ENCODE data around the gene RBSN. TPM values are rescaled to one million over a fixed set of nuclear protein-coding genes. Genes with fewer than 3 reads are reported as not detected.
A peak's percentile ranks its signal among the peaks of the same experiment; 100 is the strongest.

Gene RBSN
- total RNA-seq, 3 donors from 2014 or later (not counting 1 experiment from before 2014, with no cell fraction given): 27.6 to 34.4 (median 29.4) TPM

DNA sequence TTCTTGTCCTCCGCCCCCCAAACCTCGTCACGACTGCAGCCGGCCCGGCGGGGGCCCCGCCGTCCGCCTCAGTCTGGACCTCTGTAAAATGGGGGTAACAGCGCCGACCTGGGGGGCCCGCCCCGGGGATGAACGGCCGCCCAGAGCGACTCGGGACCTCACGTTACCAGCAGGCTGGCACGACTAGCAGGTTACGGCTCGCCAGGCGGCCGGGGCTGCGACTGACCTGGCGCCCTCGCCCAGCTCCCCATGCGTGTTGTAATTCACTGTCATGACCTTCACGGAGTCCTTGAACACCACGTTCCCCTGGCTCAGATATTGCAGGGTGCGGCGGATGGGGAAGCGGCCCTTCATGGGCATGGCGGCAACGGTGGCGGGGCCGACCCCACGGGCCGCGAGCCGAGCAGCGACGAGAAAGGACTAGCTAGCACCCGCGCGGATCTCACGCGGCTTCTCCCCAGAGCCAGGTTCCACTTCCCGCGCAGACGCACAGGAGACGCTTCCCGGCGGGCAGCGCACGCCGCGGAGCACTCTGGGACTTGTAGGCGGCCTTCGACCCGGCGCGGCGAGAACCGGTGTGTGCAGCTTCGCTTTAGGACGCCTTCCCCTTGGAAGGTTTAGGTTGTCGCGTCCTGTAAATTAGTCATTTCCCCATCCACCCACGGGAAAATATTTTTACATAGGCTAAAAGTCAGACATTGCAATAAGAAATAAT lies 34.0 kb downstream of the RBSN start, which contains the start of gene MRPS25:
Gene MRPS25 (minus strand): TSS at position 481 of the 715 bp plus-strand sequence. CDS start 121 bp downstream, at position 360.
- Mint-ChIP-seq H3K27me3 (ENCODE audit: low read depth in 2 of 2) (no peaks in the 10 kb centered on the region), H3K27ac (peak within 1 kb of the TSS; percentile 84 to 92), H3K4me3 (peak within 1 kb of the TSS; percentile 94), H3K9me3 (no peaks in the 10 kb centered on the region), H3K4me1 (peaks cover 17 to 26% of the 10 kb centered on the region in 2 donors), H3K36me3 (no peaks in the 10 kb centered on the region)
- peak; percentile 98 to 99 (median 99) for ATAC-seq
- Histone ChIP-seq H3K9me3 (ENCODE audit: control insufficient read depth, insufficient read depth, low read length) (no peaks in the 10 kb centered on the region), H3K36me3 (ENCODE audit: control insufficient read depth, insufficient read depth, low read length) (no peaks in the 10 kb centered on the region), H3K4me3 (ENCODE audit: low read length) (peak within 1 kb of the TSS; percentile 70), H3K4me1 (ENCODE audit: control insufficient read depth, insufficient read depth, low read length) (peaks cover 16% of the 10 kb centered on the region), H3K27me3 (ENCODE audit: control insufficient read depth, insufficient read depth, low read length) (no peaks in the 10 kb centered on the region), H3K27ac (ENCODE audit: low read length) (peak within 1 kb of the TSS; percentile 58)
- TF ChIP-seq, protein P1, sequence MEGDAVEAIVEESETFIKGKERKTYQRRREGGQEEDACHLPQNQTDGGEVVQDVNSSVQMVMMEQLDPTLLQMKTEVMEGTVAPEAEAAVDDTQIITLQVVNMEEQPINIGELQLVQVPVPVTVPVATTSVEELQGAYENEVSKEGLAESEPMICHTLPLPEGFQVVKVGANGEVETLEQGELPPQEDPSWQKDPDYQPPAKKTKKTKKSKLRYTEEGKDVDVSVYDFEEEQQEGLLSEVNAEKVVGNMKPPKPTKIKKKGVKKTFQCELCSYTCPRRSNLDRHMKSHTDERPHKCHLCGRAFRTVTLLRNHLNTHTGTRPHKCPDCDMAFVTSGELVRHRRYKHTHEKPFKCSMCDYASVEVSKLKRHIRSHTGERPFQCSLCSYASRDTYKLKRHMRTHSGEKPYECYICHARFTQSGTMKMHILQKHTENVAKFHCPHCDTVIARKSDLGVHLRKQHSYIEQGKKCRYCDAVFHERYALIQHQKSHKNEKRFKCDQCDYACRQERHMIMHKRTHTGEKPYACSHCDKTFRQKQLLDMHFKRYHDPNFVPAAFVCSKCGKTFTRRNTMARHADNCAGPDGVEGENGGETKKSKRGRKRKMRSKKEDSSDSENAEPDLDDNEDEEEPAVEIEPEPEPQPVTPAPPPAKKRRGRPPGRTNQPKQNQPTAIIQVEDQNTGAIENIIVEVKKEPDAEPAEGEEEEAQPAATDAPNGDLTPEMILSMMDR (IDR thresholded peaks at IDR 0.05): no peak
- intact Hi-C loops (cut with micrococcal nuclease): loop anchor here (1.0 to 2.0 kb wide), 2 partner anchors 14 to 34 kb away; partner anchors contain the start of gene RBSN
- under 1% methylated on average over 69 of the region's 69 CpGs for WGBS (ENCODE audit: insufficient coverage)
- peak; percentile 81 to 94 for DNase-seq

DNA sequence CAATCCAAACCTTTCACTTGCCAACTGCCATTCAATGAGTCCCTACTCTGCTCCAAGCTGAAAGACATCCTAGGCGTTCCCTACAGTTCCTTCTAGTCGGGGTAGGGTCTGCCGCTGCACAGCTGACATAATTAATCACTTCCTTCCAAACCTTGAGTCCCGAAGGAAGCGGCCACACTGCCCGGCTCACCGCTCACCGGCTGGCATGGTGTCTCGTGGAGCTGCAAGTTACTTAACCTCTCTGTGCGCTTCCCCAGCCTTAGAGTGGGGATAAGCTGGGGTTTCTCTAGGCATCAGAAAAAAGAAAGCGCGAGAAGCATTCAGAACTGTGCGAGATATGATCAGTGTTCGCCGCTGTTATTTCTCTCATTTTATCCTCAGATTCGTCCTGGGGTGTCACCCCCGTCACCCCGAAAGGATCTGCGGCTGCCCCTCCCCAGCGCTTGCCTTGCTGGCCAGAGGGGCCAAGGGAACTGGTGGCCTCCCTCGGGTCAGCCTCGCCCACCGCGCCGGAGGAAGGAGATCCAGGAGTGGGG lies 34.6 kb downstream of the RBSN start:
- Histone ChIP-seq H3K4me1 (ENCODE audit: control insufficient read depth, insufficient read depth, low read length) (peaks cover 16% of the 10 kb centered on the region), H3K9me3 (ENCODE audit: control insufficient read depth, insufficient read depth, low read length) (no peaks in the 10 kb centered on the region), H3K4me3 (ENCODE audit: low read length) (peak overlapping the region; percentile 70), H3K27ac (ENCODE audit: low read length) (peak overlapping the region; percentile 58), H3K36me3 (ENCODE audit: control insufficient read depth, insufficient read depth, low read length) (no peaks in the 10 kb centered on the region), H3K27me3 (ENCODE audit: control insufficient read depth, insufficient read depth, low read length) (no peaks in the 10 kb centered on the region)
- no peaks in the 10 kb centered on the region for H3K27me3 Mint-ChIP-seq (ENCODE audit: low read depth in 2 of 2)
- peak overlapping the region; percentile 84 to 92 for H3K27ac Mint-ChIP-seq
- ATAC-seq (peak; percentile 2 to 18 (median 6)), DNase-seq (peak; percentile 35 to 39)
- intact Hi-C loops (cut with micrococcal nuclease): loop anchor here (2.0 kb wide), 1 partner anchor 34 kb away; the partner anchor contains the start of gene RBSN
- H3K36me3 Mint-ChIP-seq: no peaks in the 10 kb centered on the region
- WGBS (ENCODE audit: insufficient coverage): 1% methylated on average over 25 of the region's 25 CpGs
- peaks cover 17 to 26% of the 10 kb centered on the region in 2 donors for H3K4me1 Mint-ChIP-seq
- peak overlapping the region; percentile 94 for H3K4me3 Mint-ChIP-seq
- no peaks in the 10 kb centered on the region for H3K9me3 Mint-ChIP-seq
- TF ChIP-seq, protein P1 (IDR thresholded peaks at IDR 0.05): no peak

DNA sequence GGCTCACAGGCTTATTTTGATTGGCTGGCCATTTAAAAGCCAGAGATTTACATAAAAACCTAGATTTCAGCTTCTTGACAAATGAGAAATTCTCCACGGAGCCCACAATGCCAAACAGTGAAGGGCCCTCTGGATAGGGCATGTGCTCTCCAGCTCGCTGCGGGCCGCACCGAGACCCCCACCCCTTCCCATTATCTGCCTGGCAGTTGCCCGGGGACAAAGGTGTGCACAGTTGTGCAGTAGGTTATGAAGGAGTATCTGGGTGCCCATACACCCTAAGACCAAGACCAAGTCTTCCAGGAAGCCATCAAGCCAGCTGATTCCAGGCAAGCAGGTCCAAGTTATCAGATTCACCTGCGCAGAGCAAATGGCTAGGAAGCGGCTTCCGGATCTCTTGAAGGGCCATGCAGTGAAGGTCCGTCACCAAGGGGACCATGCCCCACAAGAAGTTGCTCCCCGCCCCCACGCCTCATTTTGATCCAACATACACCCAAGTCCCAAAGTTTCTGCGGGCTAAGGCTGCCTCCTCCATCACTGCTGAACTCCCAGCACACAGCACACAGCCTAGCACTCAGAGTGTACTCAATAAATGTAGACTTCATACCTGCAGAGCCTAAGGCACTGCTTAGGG lies 35.2 kb downstream of the RBSN start:
- H3K27ac ChIP-seq (ENCODE audit: low read length): no peak overlapping the region
- intact Hi-C loops (cut with micrococcal nuclease): loop anchor here (2.0 kb wide), 1 partner anchor 35 kb away; the partner anchor contains the start of gene RBSN
- no peaks in the 10 kb centered on the region for H3K9me3 Mint-ChIP-seq
- H3K27ac Mint-ChIP-seq: peak overlapping the region in 1 of 2 donors; percentile 92
- TF ChIP-seq, protein P1 (IDR thresholded peaks at IDR 0.05): no peak
- peaks cover 16% of the 10 kb centered on the region for H3K4me1 ChIP-seq (ENCODE audit: control insufficient read depth, insufficient read depth, low read length)
- no peaks in the 10 kb centered on the region for H3K27me3 ChIP-seq (ENCODE audit: control insufficient read depth, insufficient read depth, low read length)
- 95% methylated on average over 8 of the region's 13 CpGs for WGBS (ENCODE audit: insufficient coverage)
- H3K27me3 Mint-ChIP-seq (ENCODE audit: low read depth in 2 of 2): no peaks in the 10 kb centered on the region
- no peaks in the 10 kb centered on the region for H3K9me3 ChIP-seq (ENCODE audit: control insufficient read depth, insufficient read depth, low read length)
- H3K4me1 Mint-ChIP-seq: peaks cover 17 to 26% of the 10 kb centered on the region in 2 donors
- peaks cover 5% of the 10 kb centered on the region for H3K36me3 ChIP-seq (ENCODE audit: control insufficient read depth, insufficient read depth, low read length)
- no peak for ATAC-seq
- DNase-seq: no peak
- peak overlapping the region; percentile 94 for H3K4me3 Mint-ChIP-seq
- no peaks in the 10 kb centered on the region for H3K36me3 Mint-ChIP-seq
- H3K4me3 ChIP-seq (ENCODE audit: low read length): peak overlapping the region; percentile 70
